Effector memory CD4-positive, alpha-beta T cell (primary cell): ENCODE measurements around the gene AGPAT3.

Experiments used
- DNase-seq, 3 donors: peaks; one replicate each; pipeline ENCODE4 v3.0.0-alpha.2; 2020
- H3K27ac ChIP-seq: 2 replicates; pipeline ENCODE4 v1.7.0; 2013; ENCODE audit warnings: mild to moderate bottlenecking, low read length, moderate library complexity; ENCODE audit not compliant: insufficient read depth, poor library complexity, severe bottlenecking
- H3K27me3 ChIP-seq: replicated peaks from 2 replicates; pipeline ENCODE4 v1.7.0; 2013; ENCODE audit warnings: mild to moderate bottlenecking, low read length; ENCODE audit not compliant: insufficient read depth, control insufficient read depth, poor library complexity, severe bottlenecking
- H3K36me3 ChIP-seq: 2 replicates; pipeline ENCODE4 v1.7.0; 2013; ENCODE audit warnings: mild to moderate bottlenecking, low read length, moderate library complexity; ENCODE audit not compliant: control insufficient read depth, insufficient read depth
- H3K4me1 ChIP-seq: 2 replicates; pipeline ENCODE4 v1.7.0; 2013; ENCODE audit warnings: low read length, mild to moderate bottlenecking; ENCODE audit not compliant: control insufficient read depth, insufficient read depth, poor library complexity, severe bottlenecking
- H3K4me3 ChIP-seq: 2 replicates; pipeline ENCODE4 v1.7.0; 2013; ENCODE audit warnings: low read length, low read depth, mild to moderate bottlenecking; ENCODE audit not compliant: insufficient read depth, poor library complexity, severe bottlenecking
- H3K9me3 ChIP-seq: 2 replicates; pipeline ENCODE4 v1.7.0; 2013; ENCODE audit warnings: mild to moderate bottlenecking, low read length, moderate library complexity; ENCODE audit not compliant: control insufficient read depth

The AGPAT3 gene

DNA sequence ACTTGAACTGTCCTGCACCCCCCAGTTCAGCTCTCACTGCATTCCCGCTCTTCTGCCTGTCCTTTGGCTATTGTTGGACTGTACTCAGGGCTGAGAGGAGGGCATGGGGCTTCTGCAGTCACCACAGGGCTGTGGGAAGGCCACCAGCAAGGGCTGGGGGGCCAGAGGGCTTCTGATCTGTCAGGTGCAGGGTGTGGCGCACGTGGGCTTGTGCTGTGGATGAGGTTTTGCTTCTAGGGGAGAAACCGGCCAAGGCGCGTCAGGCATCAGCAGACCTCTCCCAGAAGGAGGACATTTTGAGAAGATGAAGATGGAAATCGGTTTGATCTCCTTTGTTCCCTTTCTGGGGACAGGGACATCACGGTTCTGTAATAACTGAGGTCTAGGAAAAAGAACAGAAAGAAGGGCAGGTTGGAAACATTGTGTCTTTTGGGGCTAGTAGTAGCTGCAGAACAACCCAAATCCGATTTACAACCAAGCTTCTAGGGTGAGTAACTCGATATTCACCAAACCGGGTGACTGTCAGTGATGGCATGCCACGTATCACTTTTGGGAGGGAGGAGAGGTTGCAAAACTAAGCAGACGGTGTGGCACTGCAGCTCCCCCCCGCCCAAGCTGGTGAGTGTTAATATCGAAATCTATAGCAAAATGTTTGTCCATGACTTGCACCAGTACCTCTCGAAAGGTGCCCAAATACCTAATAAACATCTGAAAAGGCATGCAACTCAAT lies 40.9 kb downstream of the AGPAT3 start:
- no peak for DNase-seq
- H3K36me3 ChIP-seq = peaks cover 14% of the 10 kb centered on the region

DNA sequence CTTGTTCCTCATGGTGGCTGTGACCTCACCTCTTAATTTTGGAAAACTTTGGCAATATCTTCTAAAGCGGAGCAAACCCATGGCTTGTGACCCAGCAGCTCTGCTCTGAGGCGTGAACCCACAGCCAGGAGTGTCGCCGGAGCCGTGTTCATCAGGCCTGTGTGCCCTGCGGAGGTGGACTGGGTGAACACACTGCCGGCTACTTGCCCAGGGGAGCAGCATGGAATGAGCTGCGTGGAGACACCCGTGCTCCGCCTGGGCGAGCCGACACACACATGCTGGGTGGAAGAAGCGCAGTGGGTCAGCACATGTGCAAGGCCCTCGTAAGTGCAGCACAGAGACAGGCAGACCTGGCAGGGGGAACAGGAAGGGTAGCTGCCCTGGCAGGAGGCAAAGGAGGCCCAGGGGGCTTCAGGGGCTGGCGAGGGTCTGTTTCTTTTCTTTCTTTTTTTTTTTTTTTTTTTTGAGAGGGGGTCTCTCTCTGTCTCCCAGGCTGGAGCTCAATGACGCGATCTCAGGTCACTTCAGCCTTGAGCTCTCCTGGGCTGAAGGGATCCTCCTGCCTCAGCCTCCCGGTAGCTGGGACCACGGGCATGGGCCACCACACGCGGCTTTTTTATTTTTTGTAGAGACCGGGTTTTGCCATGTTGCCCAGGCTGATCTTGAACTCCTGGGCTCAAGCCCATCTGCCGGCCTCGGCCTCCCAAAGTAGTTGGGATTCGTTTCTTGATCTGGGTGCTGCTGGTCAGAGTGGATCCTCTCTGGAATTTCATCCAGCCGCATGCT lies 41.8 kb downstream of the AGPAT3 start:
- H3K27ac ChIP-seq = no peak overlapping the region
- H3K27me3 ChIP-seq = no peaks in the 10 kb centered on the region
- no peak for DNase-seq
- H3K4me1 ChIP-seq = no peaks in the 10 kb centered on the region
- H3K36me3 ChIP-seq = peaks cover 17% of the 10 kb centered on the region
- H3K9me3 ChIP-seq = no peaks in the 10 kb centered on the region
- no peak overlapping the region for H3K4me3 ChIP-seq

More for the DNA sequence above, 40.9 kb downstream of the AGPAT3 start:
- Histone ChIP-seq H3K4me1 (no peaks in the 10 kb centered on the region), H3K9me3 (no peaks in the 10 kb centered on the region), H3K27me3 (no peaks in the 10 kb centered on the region), H3K27ac (no peak overlapping the region), H3K4me3 (no peak overlapping the region)

DNA sequence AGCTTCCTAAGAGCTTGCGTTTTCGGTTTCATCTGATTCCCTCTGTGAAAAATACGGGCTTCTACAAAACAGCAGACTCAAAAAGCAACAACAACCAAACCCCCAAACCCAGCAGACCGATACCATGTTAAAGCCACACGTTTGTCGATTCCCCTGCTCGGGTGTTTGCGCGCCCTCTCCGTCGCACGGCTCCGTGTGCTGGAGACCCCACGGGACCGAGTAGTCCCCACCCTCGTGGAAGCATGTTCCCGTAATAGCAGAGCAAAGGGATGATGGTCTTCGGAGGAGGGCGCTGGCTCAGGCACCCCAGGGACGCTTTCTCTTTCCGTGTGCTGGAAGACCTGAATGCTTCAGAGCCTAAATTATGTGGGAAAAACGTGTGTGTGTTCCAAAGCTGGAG lies 42.7 kb downstream of the AGPAT3 start:
- Histone ChIP-seq H3K4me3 (no peak overlapping the region), H3K4me1 (no peaks in the 10 kb centered on the region), H3K27me3 (no peaks in the 10 kb centered on the region), H3K36me3 (peaks cover 18% of the 10 kb centered on the region), H3K27ac (no peak overlapping the region), H3K9me3 (no peaks in the 10 kb centered on the region)
- DNase-seq = no peak

DNA sequence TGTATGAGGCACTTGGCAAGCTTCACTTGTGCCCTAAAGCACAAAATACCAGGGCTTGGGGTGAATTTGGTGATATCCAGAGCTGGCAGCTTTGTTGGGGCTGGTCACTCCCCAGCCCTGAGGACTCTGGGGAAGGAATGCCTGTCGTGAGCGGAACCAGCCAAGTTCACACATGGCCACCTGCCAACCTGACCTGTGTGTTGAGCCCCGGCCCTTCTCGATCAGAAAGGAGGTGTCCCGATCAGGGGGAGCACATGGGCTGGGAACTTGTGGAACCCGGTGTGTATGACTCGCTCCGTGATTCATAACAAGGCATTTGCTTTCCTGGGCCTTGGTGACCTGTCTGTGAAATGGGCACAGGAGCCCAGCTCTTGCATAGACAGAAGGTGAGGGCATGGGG lies 43.1 kb downstream of the AGPAT3 start:
- DNase-seq = no peak
- Histone ChIP-seq H3K36me3 (peaks cover 18% of the 10 kb centered on the region), H3K4me1 (no peaks in the 10 kb centered on the region), H3K9me3 (no peaks in the 10 kb centered on the region), H3K27me3 (no peaks in the 10 kb centered on the region), H3K27ac (no peak overlapping the region), H3K4me3 (no peak overlapping the region)

DNA sequence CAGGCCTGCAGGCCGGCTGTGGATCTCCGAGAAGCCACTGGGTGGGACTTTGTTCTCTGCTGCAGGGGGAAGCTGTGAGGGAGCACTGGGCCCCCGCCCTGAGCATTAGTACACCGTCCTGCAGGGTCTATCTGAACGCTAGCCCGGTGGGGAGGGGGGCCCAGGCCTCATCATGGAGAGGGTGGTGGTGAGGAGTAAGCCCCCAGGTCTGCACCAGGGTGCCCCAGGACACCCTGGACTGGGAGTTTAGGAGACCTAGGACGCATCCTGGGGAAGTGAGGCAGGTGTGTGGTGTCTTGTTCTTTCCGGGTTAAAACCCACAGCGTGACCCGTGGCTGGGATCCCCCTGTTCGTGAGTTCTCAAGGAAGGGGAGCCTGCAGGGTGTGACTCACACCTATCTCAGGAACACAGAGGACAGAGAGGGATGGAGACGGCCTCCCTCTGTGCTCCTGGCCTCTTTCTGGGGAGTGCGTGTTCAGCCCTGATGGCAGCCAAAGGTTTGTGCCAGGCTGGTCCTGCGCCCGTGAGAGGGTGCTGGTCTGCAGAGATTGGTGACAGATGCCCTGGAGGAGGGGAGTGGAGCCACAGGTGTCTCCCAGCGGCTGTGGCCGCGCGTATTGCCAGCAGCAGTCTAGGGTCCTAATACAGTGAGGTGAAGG lies 44.8 kb downstream of the AGPAT3 start:
- DNase-seq = no peak
- Histone ChIP-seq H3K36me3 (peaks cover 18% of the 10 kb centered on the region), H3K27ac (no peak overlapping the region), H3K4me1 (peaks cover 2% of the 10 kb centered on the region), H3K4me3 (no peak overlapping the region), H3K9me3 (no peaks in the 10 kb centered on the region), H3K27me3 (no peaks in the 10 kb centered on the region)

DNA sequence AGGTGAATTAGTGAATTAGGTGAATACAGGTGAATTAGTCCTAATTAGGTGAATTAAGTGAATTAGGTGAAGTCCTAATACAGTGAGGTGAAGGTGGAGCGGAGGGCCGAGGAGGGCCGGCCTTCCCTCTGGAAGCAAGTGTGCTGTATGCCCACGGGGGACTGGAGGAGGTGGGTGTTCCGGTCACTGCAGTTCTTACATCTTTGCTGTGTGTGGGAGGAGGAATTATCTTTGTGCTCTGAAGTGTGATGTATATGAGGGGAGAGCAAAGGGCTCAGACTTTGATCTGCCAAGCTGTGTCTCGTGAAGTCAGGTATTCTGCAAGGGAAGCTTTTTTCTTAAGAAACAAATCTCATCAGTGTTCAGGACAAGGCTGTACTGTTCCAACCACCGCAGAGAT lies 45.4 kb downstream of the AGPAT3 start:
- no peak for DNase-seq
- H3K36me3 ChIP-seq = peaks cover 18% of the 10 kb centered on the region
- peaks cover 2% of the 10 kb centered on the region for H3K4me1 ChIP-seq
- no peaks in the 10 kb centered on the region for H3K27me3 ChIP-seq
- H3K4me3 ChIP-seq = no peak overlapping the region
- no peak overlapping the region for H3K27ac ChIP-seq
- no peaks in the 10 kb centered on the region for H3K9me3 ChIP-seq

DNA sequence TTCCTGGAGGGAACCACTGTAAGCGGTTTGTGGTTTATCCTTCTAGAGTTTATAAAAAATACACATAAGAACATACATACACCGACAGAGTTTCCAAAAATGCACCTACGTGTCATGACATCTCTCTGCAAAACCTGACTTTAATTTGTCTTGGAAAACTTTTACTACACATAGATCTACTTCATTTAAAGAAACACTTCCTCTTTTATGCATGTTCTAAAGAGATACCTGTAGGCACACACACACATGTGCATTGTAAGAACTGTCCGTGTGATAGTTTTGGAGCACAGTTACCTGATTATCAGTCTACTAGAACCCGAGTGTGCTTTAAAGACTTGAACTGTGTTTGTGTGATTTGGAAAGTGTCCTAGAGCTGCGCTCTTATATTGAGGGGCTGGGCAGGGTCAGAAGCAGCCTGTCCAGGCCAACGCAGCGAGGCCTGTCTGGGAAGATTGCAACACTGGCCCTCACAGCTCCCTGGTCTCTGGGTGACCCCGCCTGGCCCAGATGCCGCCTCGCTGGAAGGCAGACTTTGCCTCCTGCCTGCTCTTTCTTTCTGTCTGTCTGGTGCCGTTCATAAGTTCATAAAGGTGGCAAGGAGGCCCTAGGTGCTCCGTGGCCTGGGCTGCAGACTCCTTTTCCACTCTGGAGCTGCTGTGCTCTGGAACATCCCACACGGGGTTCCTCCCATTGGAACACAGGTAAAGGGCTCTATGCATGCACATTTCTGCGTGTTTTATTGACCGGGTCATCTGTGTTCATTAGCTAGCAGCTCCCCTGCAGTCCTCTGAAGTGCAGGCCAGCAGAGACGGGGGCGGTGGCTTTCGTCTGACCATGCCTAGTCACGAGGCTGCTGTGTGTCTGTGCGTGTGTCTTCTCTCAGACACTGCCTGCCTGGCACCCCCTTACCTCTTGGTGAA lies 46.3 kb downstream of the AGPAT3 start:
- Histone ChIP-seq H3K4me1 (peaks cover 8% of the 10 kb centered on the region), H3K36me3 (peaks cover 11% of the 10 kb centered on the region), H3K27ac (no peak overlapping the region), H3K9me3 (no peaks in the 10 kb centered on the region), H3K27me3 (no peaks in the 10 kb centered on the region), H3K4me3 (no peak overlapping the region)
- DNase-seq = no peak

DNA sequence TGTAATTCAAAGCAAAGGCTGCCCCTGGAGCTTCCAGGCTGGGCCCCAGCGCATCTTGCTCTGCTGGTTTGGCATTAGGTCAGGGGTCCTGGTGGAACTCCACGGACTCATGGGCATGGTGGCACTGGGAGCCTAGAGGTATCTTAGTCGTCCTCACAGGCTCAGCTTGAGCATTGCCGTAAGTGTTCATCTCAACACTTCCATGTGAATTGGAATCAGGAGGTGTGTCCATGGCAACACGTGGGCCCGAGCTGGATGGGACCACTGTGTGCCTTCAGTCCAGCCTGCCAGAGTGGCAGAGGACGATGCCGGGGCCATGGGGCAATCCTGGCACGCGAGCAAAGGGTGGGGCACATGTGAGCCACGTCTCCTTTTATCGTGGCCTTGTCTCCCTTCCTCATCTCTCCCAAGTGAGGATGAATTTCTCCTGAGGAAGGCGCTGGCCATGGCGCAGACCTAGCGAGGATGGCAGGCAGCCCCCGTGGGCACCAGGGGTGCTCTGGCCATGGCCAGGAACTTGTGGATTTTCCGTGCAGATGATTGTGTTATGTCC lies 47.0 kb downstream of the AGPAT3 start:
- peaks cover 12% of the 10 kb centered on the region for H3K4me1 ChIP-seq
- H3K9me3 ChIP-seq = no peaks in the 10 kb centered on the region
- H3K4me3 ChIP-seq = no peak overlapping the region
- no peak overlapping the region for H3K27ac ChIP-seq
- H3K36me3 ChIP-seq = peaks cover 5% of the 10 kb centered on the region
- no peak for DNase-seq
- H3K27me3 ChIP-seq = no peaks in the 10 kb centered on the region

DNA sequence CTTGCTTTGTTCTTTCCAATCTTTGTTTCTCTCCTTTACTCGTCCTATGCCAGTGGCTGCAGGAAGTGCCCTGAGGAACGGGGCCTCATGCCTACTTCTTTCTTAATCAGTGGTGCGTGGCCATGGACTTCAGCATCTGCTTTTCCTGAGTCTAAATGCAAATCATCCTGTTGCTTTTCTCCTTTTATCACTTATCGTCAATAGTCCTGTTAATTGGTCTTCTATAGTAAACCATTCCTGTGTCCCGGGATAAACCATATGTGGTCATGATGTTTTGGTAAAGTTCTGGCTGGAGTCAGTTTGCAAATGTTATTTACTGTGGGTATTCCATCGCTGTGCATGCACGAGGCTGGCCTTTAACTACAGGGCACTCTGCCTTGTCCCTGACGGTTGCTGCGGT lies 47.5 kb downstream of the AGPAT3 start:
- no peak overlapping the region for H3K27ac ChIP-seq
- H3K27me3 ChIP-seq = no peaks in the 10 kb centered on the region
- no peak overlapping the region for H3K4me3 ChIP-seq
- H3K36me3 ChIP-seq = peaks cover 5% of the 10 kb centered on the region
- H3K4me1 ChIP-seq = peaks cover 17% of the 10 kb centered on the region
- no peaks in the 10 kb centered on the region for H3K9me3 ChIP-seq
- DNase-seq = no peak
